K562 (cell line): ENCODE measurements around the gene HEY2. TPM values are rescaled to one million over a fixed set of nuclear protein-coding genes. Genes with fewer than 3 reads are reported as not detected.

Experiments used
- BCOR ChIP-seq: fragments of 450-650 bp; IDR thresholded peaks from 2 replicates; pipeline ENCODE4 v1.6.1; 2016
- GATAD2A ChIP-seq: fragments of 450-650 bp; IDR thresholded peaks from 2 replicates; pipeline ENCODE4 v1.6.1; 2017
- JUNB ChIP-seq: fragments of 450-650 bp; formaldehyde crosslinking; conservative IDR thresholded peaks from 2 replicates; pipeline ENCODE4 v1.4.0; 2020; ENCODE audit warnings: mild to moderate bottlenecking
- PHF21A ChIP-seq: fragments of 450-650 bp; IDR thresholded peaks from 2 replicates; pipeline ENCODE4 v1.6.1; 2017; ENCODE audit warnings: low read depth, borderline replicate concordance
- ZBTB1 ChIP-seq: sonication (generic); formaldehyde crosslinking; IDR thresholded peaks from 2 replicates; pipeline ENCODE4 v1.8.1; 2023; ENCODE audit warnings: missing genetic modification reagents, low read depth, mild to moderate bottlenecking, borderline replicate concordance
- ZNF75A ChIP-seq: fragments of 450-650 bp; formaldehyde crosslinking; IDR thresholded peaks from 2 replicates; pipeline ENCODE4 v1.4.0; 2020; ENCODE audit warnings: mild to moderate bottlenecking
- polyA plus RNA-seq, 8 experiments: library from polyadenylated mRNA; depleted of rRNA in 4 of 8; stranded (reverse) in 5 of 8; unstranded in 3 of 8; fragments of >200 nt; fragmentation: Nextera tagmentation in 2 of 8; fragmentation: Illumina TruSeq in 1 of 8; extraction: Ambion mirVana in 2 of 8; extraction: Trizol in 1 of 8; gene quantifications; 2 replicates each; pipeline versions ENCODE4 v1.2.1 to v1.2.3, GENCODE V29; 2011 to 2014; ENCODE audit warnings: inconsistent platforms in 1 of 8, missing spikeins in 1 of 8
- total RNA-seq, 7 experiments: library from RNA; depleted of rRNA in 6 of 7; stranded (reverse); fragments of >200 nt in 6 of 7; fragmentation: Illumina TruSeq in 2 of 7; extraction: Trizol in 2 of 7; gene quantifications; 2 replicates each; pipeline versions ENCODE4 v1.2.1 to v1.2.3, GENCODE V29; 2011 to 2021; ENCODE audit warnings: low replicate concordance in 1 of 7
- TF ChIP-seq, protein P1 (sequence below): fragments of 200-600 bp; sonication (generic); IDR thresholded peaks from one replicate; pipeline ENCODE4 v1.6.1; 2012; ENCODE audit warnings: mild to moderate bottlenecking, low read depth, low read length, inconsistent platforms
- TF ChIP-seq, protein P2 (sequence below): fragments of 450-650 bp; IDR thresholded peaks from 2 replicates; pipeline ENCODE4 v1.6.1; 2017; ENCODE audit warnings: antibody characterized with exemption
- TF ChIP-seq, protein P3 (sequence below): sonication (generic); formaldehyde crosslinking; IDR thresholded peaks from 2 replicates; pipeline ENCODE4 v1.9.0; 2022; ENCODE audit warnings: mild to moderate bottlenecking, missing genetic modification reagents

HEY2 gene
- total and polyA plus RNA-seq, 9 of the 15 experiments (the other 6 are each of a cell fraction or from before 2014, with no cell fraction given): 0.03 to 0.07 (median 0.06) TPM; not detected in 5

DNA sequence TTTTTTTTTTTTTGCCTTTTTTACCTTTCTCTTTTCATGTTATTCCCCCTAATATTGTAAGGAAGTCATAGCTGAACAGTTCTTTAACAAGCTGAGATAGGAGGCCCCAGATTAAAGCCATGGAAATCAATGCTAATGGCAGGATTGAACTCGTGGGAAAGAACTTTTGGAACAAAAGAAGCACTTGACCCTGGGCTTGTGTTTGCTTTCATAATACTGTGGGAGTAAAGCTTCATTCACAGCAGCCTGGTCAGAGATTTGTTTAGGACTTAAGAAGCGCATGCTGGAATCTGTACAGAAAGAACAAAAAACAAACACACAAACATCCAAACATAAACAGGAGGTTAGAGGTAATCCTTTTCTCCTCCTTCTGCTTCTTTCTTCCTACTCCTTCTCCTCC is 5.1 kb downstream of the HEY2 start (continued):
- TF ChIP-seq, protein P1, sequence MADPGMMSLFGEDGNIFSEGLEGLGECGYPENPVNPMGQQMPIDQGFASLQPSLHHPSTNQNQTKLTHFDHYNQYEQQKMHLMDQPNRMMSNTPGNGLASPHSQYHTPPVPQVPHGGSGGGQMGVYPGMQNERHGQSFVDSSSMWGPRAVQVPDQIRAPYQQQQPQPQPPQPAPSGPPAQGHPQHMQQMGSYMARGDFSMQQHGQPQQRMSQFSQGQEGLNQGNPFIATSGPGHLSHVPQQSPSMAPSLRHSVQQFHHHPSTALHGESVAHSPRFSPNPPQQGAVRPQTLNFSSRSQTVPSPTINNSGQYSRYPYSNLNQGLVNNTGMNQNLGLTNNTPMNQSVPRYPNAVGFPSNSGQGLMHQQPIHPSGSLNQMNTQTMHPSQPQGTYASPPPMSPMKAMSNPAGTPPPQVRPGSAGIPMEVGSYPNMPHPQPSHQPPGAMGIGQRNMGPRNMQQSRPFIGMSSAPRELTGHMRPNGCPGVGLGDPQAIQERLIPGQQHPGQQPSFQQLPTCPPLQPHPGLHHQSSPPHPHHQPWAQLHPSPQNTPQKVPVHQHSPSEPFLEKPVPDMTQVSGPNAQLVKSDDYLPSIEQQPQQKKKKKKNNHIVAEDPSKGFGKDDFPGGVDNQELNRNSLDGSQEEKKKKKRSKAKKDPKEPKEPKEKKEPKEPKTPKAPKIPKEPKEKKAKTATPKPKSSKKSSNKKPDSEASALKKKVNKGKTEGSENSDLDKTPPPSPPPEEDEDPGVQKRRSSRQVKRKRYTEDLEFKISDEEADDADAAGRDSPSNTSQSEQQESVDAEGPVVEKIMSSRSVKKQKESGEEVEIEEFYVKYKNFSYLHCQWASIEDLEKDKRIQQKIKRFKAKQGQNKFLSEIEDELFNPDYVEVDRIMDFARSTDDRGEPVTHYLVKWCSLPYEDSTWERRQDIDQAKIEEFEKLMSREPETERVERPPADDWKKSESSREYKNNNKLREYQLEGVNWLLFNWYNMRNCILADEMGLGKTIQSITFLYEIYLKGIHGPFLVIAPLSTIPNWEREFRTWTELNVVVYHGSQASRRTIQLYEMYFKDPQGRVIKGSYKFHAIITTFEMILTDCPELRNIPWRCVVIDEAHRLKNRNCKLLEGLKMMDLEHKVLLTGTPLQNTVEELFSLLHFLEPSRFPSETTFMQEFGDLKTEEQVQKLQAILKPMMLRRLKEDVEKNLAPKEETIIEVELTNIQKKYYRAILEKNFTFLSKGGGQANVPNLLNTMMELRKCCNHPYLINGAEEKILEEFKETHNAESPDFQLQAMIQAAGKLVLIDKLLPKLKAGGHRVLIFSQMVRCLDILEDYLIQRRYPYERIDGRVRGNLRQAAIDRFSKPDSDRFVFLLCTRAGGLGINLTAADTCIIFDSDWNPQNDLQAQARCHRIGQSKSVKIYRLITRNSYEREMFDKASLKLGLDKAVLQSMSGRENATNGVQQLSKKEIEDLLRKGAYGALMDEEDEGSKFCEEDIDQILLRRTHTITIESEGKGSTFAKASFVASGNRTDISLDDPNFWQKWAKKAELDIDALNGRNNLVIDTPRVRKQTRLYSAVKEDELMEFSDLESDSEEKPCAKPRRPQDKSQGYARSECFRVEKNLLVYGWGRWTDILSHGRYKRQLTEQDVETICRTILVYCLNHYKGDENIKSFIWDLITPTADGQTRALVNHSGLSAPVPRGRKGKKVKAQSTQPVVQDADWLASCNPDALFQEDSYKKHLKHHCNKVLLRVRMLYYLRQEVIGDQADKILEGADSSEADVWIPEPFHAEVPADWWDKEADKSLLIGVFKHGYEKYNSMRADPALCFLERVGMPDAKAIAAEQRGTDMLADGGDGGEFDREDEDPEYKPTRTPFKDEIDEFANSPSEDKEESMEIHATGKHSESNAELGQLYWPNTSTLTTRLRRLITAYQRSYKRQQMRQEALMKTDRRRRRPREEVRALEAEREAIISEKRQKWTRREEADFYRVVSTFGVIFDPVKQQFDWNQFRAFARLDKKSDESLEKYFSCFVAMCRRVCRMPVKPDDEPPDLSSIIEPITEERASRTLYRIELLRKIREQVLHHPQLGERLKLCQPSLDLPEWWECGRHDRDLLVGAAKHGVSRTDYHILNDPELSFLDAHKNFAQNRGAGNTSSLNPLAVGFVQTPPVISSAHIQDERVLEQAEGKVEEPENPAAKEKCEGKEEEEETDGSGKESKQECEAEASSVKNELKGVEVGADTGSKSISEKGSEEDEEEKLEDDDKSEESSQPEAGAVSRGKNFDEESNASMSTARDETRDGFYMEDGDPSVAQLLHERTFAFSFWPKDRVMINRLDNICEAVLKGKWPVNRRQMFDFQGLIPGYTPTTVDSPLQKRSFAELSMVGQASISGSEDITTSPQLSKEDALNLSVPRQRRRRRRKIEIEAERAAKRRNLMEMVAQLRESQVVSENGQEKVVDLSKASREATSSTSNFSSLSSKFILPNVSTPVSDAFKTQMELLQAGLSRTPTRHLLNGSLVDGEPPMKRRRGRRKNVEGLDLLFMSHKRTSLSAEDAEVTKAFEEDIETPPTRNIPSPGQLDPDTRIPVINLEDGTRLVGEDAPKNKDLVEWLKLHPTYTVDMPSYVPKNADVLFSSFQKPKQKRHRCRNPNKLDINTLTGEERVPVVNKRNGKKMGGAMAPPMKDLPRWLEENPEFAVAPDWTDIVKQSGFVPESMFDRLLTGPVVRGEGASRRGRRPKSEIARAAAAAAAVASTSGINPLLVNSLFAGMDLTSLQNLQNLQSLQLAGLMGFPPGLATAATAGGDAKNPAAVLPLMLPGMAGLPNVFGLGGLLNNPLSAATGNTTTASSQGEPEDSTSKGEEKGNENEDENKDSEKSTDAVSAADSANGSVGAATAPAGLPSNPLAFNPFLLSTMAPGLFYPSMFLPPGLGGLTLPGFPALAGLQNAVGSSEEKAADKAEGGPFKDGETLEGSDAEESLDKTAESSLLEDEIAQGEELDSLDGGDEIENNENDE: no peak
- TF ChIP-seq, protein P2, sequence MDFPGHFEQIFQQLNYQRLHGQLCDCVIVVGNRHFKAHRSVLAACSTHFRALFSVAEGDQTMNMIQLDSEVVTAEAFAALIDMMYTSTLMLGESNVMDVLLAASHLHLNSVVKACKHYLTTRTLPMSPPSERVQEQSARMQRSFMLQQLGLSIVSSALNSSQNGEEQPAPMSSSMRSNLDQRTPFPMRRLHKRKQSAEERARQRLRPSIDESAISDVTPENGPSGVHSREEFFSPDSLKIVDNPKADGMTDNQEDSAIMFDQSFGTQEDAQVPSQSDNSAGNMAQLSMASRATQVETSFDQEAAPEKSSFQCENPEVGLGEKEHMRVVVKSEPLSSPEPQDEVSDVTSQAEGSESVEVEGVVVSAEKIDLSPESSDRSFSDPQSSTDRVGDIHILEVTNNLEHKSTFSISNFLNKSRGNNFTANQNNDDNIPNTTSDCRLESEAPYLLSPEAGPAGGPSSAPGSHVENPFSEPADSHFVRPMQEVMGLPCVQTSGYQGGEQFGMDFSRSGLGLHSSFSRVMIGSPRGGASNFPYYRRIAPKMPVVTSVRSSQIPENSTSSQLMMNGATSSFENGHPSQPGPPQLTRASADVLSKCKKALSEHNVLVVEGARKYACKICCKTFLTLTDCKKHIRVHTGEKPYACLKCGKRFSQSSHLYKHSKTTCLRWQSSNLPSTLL: no peak
- no peak for TF ChIP-seq JUNB (CRISPR knock-in tag)
- TF ChIP-seq GATAD2A: no peak
- no peak for TF ChIP-seq ZBTB1 (CRISPR knock-in tag)
- TF ChIP-seq PHF21A: no peak
- no peak for TF ChIP-seq BCOR
- TF ChIP-seq, protein P3, sequence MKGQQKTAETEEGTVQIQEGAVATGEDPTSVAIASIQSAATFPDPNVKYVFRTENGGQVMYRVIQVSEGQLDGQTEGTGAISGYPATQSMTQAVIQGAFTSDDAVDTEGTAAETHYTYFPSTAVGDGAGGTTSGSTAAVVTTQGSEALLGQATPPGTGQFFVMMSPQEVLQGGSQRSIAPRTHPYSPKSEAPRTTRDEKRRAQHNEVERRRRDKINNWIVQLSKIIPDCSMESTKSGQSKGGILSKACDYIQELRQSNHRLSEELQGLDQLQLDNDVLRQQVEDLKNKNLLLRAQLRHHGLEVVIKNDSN (CRISPR knock-in tag): no peak
- TF ChIP-seq ZNF75A (CRISPR knock-in tag): no peak
